H1 (cell line): ENCODE measurements around the gene COX5A. TPM values are rescaled to one million over a fixed set of nuclear protein-coding genes. Genes with fewer than 3 reads are reported as not detected.

Experiments used
- MAX ChIP-seq: IDR thresholded peaks from 2 replicates; pipeline ENCODE4 v1.6.1; 2012; ENCODE audit warnings: inconsistent platforms
- PHF8 ChIP-seq: fragments of 200-600 bp; sonication (generic); conservative IDR thresholded peaks from 2 replicates; pipeline ENCODE4 v1.7.1; 2012; ENCODE audit warnings: low read depth, mild to moderate bottlenecking, inconsistent platforms, low read length, moderate library complexity
- polyA plus RNA-seq, 7 experiments: library from polyadenylated mRNA; depleted of rRNA in 3 of 7; stranded (reverse) in 5 of 7; unstranded in 2 of 7; fragments of >200 nt in 5 of 7; fragments of 200-250 nt in 2 of 7; gene quantifications; 1 replicate in 5 of 7; 2 replicates in 1 of 7; 4 replicates in 1 of 7; pipeline versions ENCODE4 v1.2.1 to v1.2.3, GENCODE V29; 2011 to 2013; ENCODE audit warnings: missing spikeins in 2 of 7, mixed read lengths in 2 of 7
- total RNA-seq: library from RNA; stranded (reverse); fragmentation: NEBNext Ultra II Directional; extraction: Animal tissue kit (Norgen Biotek cat#: 25700); gene quantifications from 2 replicates; pipeline ENCODE4 v1.2.1, GENCODE V29; 2021

The COX5A gene
- total and polyA plus RNA-seq, 2 of the 8 experiments (the other 6 are each of a cell fraction or from before 2014, with no cell fraction given): 270 to 367 TPM

DNA sequence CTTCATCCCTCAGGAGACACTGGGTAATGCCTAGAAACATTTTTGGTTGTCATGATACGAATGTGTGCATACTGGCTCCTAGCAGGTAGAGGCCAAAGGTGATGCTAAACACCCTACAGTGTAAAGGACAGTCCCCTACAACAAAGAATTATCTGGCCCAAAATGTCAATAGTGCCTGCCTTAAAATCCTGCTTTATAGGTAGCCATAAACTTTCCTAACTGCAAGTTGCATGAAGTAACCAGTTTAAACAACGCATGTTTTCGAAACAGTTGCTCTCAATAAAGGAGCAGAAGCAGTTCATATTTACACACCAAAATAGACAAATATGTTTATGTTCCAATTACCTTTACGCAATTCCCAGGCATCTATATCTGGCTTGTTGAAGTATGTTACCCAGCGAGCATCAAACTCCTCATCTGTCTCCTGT, 9.1 kb downstream of the COX5A start (continued):
- no peak for TF ChIP-seq PHF8
- TF ChIP-seq MAX: no peak
